HPDE6-E6E7 (cell line): ENCODE measurements around the gene ECEL1.
"Not testable (repeated sequence)": the region's sequence is repeated elsewhere in the genome, so short reads cannot be mapped to it uniquely, and the experiment has no call there.

Experiments
- DNase-seq: peaks from one replicate; pipeline ENCODE4 v3.0.0; 2011; ENCODE audit warnings: missing footprints; ENCODE audit errors: extremely low spot score

Gene ECEL1

DNA sequence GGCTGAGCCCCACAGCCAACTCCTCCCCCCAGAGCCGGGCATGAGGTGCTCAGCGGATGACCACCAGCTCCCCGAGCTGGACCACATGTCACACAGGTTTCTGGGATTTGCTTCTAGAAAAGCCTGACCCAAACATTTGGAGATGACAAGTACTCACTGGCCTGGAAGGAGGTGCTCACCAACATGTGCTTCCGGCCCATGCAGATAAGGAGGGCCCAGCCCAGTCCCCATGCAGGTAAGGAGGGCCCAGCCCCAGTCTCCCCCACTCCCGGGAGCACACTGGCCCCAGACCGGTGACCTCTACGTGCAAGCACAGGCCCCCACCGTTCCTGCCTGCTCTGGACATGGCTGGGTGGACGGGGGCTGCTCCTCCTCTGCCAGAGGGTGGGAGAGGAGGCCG lies 45.7 kb downstream of the ECEL1 start:
- not testable (repeated sequence) for DNase-seq

DNA sequence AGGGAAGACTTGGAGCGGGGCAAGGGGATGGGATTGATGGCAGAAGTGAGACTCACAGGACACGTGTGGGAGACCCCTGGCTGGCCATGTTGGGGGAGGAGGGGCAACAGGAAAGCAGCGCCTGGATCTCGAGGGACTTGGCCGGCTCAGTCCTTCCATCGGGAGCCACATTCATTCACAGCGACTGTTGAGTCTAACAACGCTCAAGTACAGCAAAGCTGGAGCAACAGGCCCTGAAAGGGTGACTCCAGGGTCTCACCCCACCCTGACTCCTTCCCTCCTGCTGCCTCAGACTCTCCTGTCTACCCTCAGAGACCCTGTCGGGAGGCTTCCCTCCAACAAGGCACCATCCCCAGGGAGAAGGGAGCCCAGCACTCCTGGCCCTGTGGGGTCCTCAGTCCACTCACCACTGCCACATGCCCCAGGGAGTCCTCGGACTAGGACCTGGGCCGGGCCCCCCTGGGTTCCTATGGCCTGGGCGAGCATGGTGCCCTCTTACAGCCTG lies 46.4 kb downstream of the ECEL1 start:
- no peak for DNase-seq

GRCh38 chr2:232440220-232441018 lies 47.2 kb downstream of the ECEL1 start:
- peak; percentile 51 for DNase-seq

- no peak for DNase-seq
Observed at GRCh38 chr2:232439758-232440135, 47.9 kb downstream of the ECEL1 start.

DNA sequence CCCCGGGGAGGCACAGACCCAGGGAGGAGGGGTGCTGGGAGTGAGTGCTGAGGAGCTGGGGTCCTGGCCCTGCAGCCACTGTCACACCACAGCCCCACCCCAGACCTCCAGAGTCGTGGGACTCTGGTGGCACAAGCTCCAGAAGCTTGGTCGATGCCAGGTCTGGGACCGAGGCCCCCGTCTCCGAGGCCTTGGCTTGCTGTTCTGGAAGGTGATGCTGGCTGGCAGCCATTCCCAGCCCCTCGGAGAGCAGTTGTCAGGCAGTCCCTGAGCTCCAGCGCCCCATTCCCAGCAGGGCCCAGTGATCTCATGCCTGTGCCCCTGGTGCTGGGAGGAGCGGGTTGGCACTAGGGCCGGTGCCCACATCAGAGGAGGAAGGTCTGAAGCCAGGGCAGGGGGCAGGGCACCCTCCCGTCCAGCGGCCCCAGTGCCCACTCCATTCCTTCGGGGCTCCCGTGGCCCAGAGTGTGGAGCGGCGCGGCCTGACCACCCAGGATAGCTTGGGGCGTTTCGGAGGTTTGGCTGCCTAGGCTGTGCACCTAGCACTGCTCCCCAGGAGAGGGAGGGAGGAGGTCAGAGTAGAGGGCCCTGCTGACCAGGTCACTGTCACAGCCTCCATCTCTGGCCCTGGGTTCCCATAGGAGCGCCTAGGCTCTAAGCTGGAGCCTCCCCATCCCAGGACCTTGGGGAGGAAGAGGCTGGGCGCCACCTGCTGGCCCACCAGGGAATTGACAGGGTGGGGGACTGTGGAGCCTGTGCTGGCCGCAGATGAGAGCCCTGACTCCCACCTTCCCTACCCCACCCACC lies 48.5 kb downstream of the ECEL1 start:
- no peak for DNase-seq

DNA sequence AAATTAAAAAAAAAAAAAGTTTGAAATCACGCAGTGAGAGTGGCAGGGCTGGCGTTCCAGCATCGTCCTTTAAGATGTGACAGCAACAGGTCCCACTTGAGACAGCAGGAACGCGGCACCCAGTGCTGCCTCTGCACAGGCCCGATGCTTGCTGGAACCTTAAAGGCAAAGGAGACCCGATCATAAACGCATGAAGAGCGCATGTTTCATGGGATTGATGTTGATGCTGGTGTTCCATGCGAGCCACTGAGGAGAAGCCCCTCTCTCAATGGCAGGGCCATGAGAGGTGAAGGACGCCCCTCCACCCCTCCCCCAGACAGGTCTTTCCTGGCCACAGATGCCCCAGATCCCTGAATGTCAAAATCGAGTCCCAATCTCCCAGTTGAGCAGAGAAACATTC lies 49.5 kb downstream of the ECEL1 start:
- DNase-seq, result no peak

GRCh38 chr2:232437195-232437571 lies 50.5 kb downstream of the ECEL1 start:
- no peak for DNase-seq

GRCh38 chr2:232436381-232437194 lies 51.0 kb downstream of the ECEL1 start:
- DNase-seq, result no peak

- no peak for DNase-seq
Observed at GRCh38 chr2:232435805-232436204, 51.8 kb downstream of the ECEL1 start.

DNA sequence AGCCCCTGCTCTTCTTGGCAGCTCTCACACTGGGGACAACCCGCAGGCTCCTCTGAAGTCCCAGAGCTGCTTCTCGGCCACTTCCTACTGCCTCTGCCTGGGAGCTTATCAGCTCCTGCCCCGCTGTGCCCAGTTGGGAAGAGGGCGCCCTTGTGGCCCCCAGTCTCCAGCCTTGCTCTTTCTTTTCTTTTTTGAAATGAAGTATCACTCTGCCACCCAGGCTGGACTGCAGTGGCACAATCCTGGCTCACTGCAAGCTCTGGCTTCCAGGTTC lies 52.3 kb downstream of the ECEL1 start:
- no peak for DNase-seq

DNA sequence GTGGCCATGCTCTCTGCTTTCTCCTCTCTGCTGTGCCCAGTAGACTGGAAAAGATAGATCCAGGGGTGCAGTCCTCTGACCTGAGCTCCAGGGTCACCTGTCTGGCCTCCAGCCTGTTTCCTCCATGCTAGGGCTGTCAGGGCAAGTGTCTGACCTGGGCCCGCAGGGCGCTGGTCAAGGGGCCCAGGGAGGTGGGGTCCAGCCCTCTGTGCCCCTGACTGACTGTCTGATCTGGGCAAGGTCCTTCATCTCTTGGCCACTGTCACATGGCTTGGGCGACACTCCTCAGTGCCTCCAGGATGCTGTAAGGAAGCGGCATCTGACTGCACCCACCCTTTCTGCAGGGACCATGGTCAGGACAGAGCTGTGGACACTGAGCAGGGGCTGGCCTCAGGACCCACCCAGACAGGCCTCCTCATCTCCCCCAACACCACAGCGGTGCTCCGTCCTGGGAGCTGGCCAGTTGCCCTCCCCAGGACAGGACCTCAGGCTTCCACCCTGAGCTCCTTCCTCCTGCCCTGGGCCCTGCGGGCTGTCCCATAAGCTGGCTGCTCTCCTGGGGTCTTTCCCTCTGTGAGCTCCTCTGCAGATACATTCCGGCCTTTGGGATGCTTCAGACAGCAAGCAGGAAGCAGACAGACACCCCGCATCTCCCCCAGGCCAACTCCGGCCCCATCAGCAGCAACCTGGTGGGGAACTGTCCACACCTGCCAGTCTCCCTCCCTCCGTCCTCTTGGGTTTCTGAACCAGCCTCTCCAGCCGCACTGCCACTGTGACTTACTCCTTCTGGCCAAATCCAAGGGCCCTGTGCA lies 52.9 kb downstream of the ECEL1 start:
- no peak for DNase-seq

GRCh38 chr2:232434091-232434490 lies 53.5 kb downstream of the ECEL1 start:
- DNase-seq, result no peak

DNA sequence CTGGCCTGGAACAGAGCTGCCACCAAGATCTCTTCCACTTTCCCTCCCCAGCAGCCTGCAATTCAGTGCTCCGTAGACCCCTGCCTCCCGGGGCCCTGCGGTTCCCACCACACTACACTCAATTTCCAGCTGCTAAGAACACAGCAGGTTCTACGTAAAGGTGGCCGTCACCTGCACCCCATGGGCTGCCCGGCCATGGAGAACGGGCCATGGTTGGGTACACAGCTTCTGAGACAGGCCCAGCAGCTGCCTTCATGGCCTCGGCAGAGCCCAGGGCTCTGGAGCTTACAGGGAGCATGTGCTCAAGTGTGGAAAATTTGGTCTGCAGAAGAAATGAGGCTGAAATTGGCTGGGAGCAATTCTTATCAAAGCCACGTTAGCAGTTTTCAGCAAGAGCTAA lies 54.0 kb downstream of the ECEL1 start:
- not testable (repeated sequence) for DNase-seq

- DNase-seq, result no peak
Observed at GRCh38 chr2:232432598-232433184, 54.9 kb downstream of the ECEL1 start.

DNA sequence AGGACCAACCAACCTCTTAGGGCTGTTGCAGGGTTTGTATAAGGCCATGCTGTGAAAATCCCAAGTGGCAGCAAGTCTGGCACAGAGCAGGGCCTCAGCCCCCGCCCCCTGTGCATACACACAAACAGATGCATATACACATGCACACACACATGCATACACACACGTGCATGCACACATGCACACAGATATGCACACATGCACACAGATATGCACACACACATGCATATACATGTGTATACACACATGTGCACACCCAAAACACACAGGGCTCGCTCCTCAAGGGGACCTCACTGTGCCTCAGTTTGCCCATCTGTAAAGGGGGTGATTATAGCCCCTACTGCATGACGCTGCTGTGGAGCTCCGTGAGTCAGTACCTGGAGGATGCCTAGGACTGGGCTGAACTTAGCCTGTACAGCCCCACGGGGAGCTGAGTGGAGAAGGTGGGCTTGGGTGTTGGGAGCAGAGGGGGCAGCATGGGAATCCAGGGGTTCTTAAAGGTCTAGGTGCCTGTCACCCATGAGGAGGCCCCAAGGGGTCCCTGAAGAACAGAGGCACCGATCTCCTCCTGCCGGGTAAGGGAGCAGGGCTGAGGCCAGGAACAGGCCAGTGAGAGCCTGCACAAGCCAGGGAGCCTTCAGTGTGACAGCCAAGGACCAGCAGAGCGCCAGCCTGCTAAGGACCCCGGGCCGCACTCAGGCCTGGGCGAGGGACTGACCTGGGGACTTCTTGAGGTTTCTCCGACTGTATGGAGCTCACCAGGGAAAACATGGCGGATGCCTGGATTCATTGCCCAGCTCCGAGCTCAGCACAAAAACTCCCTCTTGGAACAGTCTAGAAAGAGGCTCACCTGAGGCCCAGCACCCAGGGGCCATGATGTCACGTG lies 55.7 kb downstream of the ECEL1 start:
- DNase-seq, result no peak
